Tibial nerve (tissue), 4 donors: ENCODE data around the gene OR10G7. TPM values are rescaled to one million over a fixed set of nuclear protein-coding genes. Genes with fewer than 3 reads are reported as not detected.

ENCODE experiments used
- DNase-seq, 2 donors: peaks; one replicate each; pipeline ENCODE4 v3.0.0-alpha.2; 2019; ENCODE audit warnings: low spot score in 2 of 2
- H3K27ac ChIP-seq, 4 donors: fragments of 200-600 bp; sonication (generic) in 3 of 4; one replicate each; pipeline ENCODE4 v1.5.1; 2017 to 2019; ENCODE audit warnings: mild to moderate bottlenecking in 1 of 4
- H3K27me3 ChIP-seq, 2 donors: fragments of 200-600 bp; sonication (generic) in 1 of 2; one replicate each; pipeline versions ENCODE4 v1.5.1 to v1.6.0; 2017 to 2019
- H3K36me3 ChIP-seq, 3 donors: fragments of 200-600 bp; sonication (generic); one replicate each; pipeline ENCODE4 v1.5.1; 2018 to 2019
- H3K4me1 ChIP-seq, 4 donors: fragments of 200-600 bp; sonication (generic) in 3 of 4; one replicate each; pipeline ENCODE4 v1.5.1; 2017 to 2019
- H3K4me3 ChIP-seq, 4 donors: fragments of 200-600 bp; sonication (generic) in 3 of 4; one replicate each; pipeline ENCODE4 v1.5.1; 2017 to 2019; ENCODE audit warnings: mild to moderate bottlenecking in 1 of 4, moderate library complexity in 1 of 4
- H3K9me3 ChIP-seq, 4 donors: fragments of 200-600 bp; sonication (generic) in 3 of 4; one replicate each; pipeline ENCODE4 v1.5.1; 2017 to 2019
- EP300 ChIP-seq, 2 donors: sonication (generic); formaldehyde crosslinking; IDR thresholded peaks; one replicate each; pipeline ENCODE4 v1.6.1; 2017; ENCODE audit warnings: antibody characterized with exemption in 2 of 2, mild to moderate bottlenecking in 1 of 2
- POLR2A ChIP-seq, 2 donors: fragments of 450-650 bp; IDR thresholded peaks; one replicate each; pipeline ENCODE4 v1.6.1; 2017; ENCODE audit warnings: antibody characterized with exemption in 2 of 2, mild to moderate bottlenecking in 2 of 2, moderate library complexity in 2 of 2
- WGBS, 2 donors: methylation state at CpG; one replicate each; pipeline ENCODE4 v1.1.5; 2018; 5-methylcytosine and 5-hydroxymethylcytosine counted together
- total RNA-seq, 4 donors: library from RNA; depleted of rRNA; stranded (reverse); fragments of >200 nt; gene quantifications; one replicate each; pipeline ENCODE4 v1.1.0, GENCODE V29; 2016
- TF ChIP-seq, protein P1 (sequence below), 5 experiments: fragments of 200-600 bp in 3 of 5; fragments of 450-650 bp in 2 of 5; sonication (generic) in 3 of 5; IDR thresholded peaks; one replicate each; pipeline ENCODE4 v1.5.1; 2016 to 2019; ENCODE audit warnings: antibody characterized with exemption in 5 of 5, mild to moderate bottlenecking in 3 of 5, moderate library complexity in 2 of 5

The OR10G7 gene
- total RNA-seq, 4 donors from 2014 or later: not detected

- 2 to 13% methylated on average over 26 to 28 of the region's 36 CpGs for WGBS, 2 donors
- Histone ChIP-seq H3K36me3 (no peaks in the 10 kb centered on the region), H3K27me3 (peaks cover 0 to 12% of the 10 kb centered on the region in 2 donors), H3K9me3 (no peaks in the 10 kb centered on the region), H3K4me1 (peaks cover 0 to 21% (median 3%) of the 10 kb centered on the region in 4 donors), H3K4me3 (peak overlapping the region; percentile 29 to 51 (median 38)), H3K27ac (no peak overlapping the region)
- TF ChIP-seq POLR2A (IDR thresholded peaks at IDR 0.05): no peak
- TF ChIP-seq EP300 (IDR thresholded peaks at IDR 0.05): no peak
- TF ChIP-seq, protein P1, sequence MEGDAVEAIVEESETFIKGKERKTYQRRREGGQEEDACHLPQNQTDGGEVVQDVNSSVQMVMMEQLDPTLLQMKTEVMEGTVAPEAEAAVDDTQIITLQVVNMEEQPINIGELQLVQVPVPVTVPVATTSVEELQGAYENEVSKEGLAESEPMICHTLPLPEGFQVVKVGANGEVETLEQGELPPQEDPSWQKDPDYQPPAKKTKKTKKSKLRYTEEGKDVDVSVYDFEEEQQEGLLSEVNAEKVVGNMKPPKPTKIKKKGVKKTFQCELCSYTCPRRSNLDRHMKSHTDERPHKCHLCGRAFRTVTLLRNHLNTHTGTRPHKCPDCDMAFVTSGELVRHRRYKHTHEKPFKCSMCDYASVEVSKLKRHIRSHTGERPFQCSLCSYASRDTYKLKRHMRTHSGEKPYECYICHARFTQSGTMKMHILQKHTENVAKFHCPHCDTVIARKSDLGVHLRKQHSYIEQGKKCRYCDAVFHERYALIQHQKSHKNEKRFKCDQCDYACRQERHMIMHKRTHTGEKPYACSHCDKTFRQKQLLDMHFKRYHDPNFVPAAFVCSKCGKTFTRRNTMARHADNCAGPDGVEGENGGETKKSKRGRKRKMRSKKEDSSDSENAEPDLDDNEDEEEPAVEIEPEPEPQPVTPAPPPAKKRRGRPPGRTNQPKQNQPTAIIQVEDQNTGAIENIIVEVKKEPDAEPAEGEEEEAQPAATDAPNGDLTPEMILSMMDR (IDR thresholded peaks at IDR 0.05): no peak
- no peak for DNase-seq
Measured at GRCh38 chr11:124075841-124076651, 34.9 kb upstream of the OR10G7 start.

DNA sequence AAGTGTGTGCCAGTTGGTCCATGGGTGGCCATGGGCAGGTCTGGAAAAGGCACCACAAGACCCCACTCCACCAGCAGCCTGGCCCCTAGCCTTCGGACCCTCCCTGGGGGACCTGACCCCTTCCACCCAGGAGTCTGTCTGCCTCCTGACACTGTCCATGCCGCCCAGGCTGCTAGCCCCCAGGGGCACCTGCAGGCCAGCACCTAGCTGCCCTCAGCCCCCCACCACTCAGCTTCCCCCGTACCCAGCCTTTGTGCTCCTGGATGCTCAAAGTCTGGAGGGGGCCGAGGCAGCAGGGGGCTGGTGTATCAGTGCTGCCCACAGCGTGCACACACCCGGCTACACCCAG is 34.3 kb upstream of the OR10G7 start:
- WGBS, 2 donors: 68 to 71% methylated on average over 3 to 4 of the region's 6 CpGs
- no peak overlapping the region for H3K27ac ChIP-seq
- peak overlapping the region in 2 of 4 donors; percentile 36 to 51 for H3K4me3 ChIP-seq
- H3K4me1 ChIP-seq: peaks cover 0 to 21% (median 3%) of the 10 kb centered on the region in 4 donors
- TF ChIP-seq, protein P1 (IDR thresholded peaks at IDR 0.05): no peak
- no peak for TF ChIP-seq EP300 (IDR thresholded peaks at IDR 0.05)
- TF ChIP-seq POLR2A (IDR thresholded peaks at IDR 0.05): no peak
- H3K9me3 ChIP-seq: no peaks in the 10 kb centered on the region
- no peaks in the 10 kb centered on the region for H3K36me3 ChIP-seq
- no peak for DNase-seq
- peaks cover 0 to 15% of the 10 kb centered on the region in 2 donors for H3K27me3 ChIP-seq

- Histone ChIP-seq H3K27me3 (peaks cover 0 to 17% of the 10 kb centered on the region in 2 donors), H3K9me3 (no peaks in the 10 kb centered on the region), H3K4me1 (peaks cover 0 to 28% (median 3%) of the 10 kb centered on the region in 4 donors), H3K4me3 (no peak overlapping the region), H3K36me3 (no peaks in the 10 kb centered on the region), H3K27ac (no peak overlapping the region)
- DNase-seq: no peak
- 86 to 94% methylated on average over 5 of the region's 5 CpGs for WGBS, 2 donors
- TF ChIP-seq, protein P1 (IDR thresholded peaks at IDR 0.05): no peak
- TF ChIP-seq EP300 (IDR thresholded peaks at IDR 0.05): no peak
- no peak for TF ChIP-seq POLR2A (IDR thresholded peaks at IDR 0.05)
Measured at GRCh38 chr11:124074554-124074953, 33.4 kb upstream of the OR10G7 start.

DNA sequence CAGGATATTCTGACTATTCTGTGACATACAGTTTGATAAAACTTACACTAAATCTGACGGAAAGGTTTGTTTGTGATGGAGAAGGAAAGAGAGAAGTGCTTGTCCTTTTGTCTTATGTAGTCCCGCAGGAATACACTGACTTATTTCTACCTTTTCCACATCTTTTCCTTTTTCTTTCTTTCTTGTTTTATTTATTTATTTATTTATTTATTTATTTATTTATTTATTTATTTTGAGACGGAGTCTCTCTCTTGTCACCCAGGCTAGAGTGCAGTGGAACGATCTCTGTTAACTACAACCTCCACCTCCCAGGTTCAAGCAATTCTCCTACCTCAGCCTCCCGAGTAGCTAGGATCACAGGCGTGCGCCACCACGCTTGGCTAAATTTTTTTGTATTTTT is 31.0 kb upstream of the OR10G7 start:
- 87 to 91% methylated on average over 8 of the region's 8 CpGs for WGBS, 2 donors
- Histone ChIP-seq H3K27me3 (peaks cover 0 to 21% of the 10 kb centered on the region in 2 donors), H3K4me1 (peaks cover 0 to 34% (median 3%) of the 10 kb centered on the region in 4 donors), H3K4me3 (no peak overlapping the region), H3K36me3 (no peaks in the 10 kb centered on the region), H3K9me3 (no peaks in the 10 kb centered on the region), H3K27ac (no peak overlapping the region)
- no peak for TF ChIP-seq EP300 (IDR thresholded peaks at IDR 0.05)
- TF ChIP-seq POLR2A (IDR thresholded peaks at IDR 0.05): no peak
- TF ChIP-seq, protein P1 (IDR thresholded peaks at IDR 0.05): no peak
- DNase-seq: no peak

DNA sequence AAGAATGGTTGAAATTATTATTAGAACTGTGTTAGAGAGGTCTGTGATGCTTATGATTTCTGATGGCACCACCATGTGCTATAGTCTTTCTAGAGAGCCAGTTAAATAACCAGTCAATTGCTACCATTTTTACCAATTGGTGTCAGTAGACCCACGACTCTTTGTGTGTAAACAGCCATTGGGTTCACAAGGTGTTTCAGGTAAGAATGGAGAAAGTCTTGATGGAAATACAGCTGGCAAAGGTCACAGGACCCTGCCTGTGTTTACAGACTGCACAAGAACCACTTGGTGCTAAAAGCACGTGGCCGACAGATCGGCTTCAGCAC is 30.5 kb upstream of the OR10G7 start:
- peaks cover 0 to 21% of the 10 kb centered on the region in 2 donors for H3K27me3 ChIP-seq
- no peak overlapping the region for H3K4me3 ChIP-seq

More for the DNA sequence above, 30.5 kb upstream of the OR10G7 start:
- Histone ChIP-seq H3K27ac (no peak overlapping the region), H3K36me3 (no peaks in the 10 kb centered on the region), H3K9me3 (no peaks in the 10 kb centered on the region), H3K4me1 (peaks cover 0 to 32% (median 3%) of the 10 kb centered on the region in 4 donors)
- TF ChIP-seq EP300 (IDR thresholded peaks at IDR 0.05): no peak
- no peak for DNase-seq
- WGBS, 2 donors: 77% methylated on average over 4 of the region's 4 CpGs
